HG03432 (cell line): ENCODE measurements around the gene CHRNB4.

Experiments used
- ATAC-seq: cut with Tn5 transposase; IDR thresholded peaks from one replicate; pipeline ENCODE4 v1.9.1; 2021; ENCODE audit warnings: mild to moderate bottlenecking, moderate library complexity; ENCODE audit not compliant: unreplicated experiment

CHRNB4 gene

DNA sequence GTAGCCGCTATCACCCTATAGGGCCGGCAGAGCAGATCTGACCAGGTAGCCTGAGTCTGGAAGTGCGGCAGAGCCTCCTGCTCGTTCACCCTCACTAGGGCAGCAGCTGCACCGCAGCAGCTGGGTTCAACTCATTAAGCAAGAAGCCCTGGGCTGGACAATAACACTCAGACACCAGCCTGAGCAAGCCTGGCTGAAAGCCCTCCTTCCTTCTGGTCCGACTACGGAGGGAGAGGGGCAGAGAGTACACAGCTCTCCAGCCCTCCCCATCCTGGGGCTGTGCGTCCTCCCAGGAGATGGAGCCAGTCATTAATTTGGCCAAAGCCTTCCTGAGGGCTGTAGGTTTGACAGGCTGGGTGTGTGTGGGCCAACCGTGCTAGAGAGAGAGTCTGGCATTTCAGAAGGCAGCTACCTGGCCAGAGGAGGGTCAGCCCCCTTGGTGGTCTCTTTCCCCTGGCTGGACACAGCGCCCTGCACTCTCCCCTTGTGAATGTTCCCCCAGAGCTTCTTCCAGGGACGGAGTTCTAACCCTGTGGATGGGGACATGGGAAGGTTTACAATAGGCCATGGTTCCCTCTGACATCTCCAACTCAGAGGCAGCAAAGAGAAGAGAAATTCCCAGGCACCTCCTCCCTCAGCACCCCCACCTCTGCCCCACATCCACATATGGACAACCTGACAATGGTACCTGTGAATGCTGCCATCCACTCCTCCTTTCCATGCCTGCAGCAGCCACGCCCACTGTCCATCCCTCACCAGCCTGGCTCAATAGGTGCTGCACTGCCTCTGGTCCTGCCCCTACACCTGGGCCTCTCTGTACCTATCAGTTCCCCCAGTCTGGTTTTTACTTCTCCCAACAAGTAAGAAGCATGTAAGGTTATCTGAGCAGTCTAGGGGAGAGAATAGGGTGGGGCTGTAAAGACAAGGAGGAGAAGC, 6.5 kb downstream of the CHRNB4 start:
- ATAC-seq = no peak

DNA sequence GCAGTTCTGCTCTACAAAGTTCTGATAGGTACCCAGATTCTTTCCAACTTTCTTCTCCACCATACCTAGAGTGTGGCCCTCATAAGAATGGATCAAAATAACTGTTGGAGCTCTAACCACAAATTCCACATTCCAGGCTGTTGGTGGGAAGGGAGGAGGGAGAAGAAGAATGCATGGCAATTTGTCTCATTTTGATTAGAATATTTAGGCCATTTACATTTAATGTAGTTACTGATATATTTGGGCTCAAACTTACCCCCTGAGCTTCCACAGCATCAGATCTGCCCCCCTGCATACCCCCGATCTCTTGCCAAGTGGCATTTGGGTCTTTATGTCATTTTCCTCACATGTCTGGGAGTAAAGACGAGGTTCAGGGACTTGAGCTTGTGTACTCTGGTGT, 7.7 kb downstream of the CHRNB4 start:
- ATAC-seq = no peak

DNA sequence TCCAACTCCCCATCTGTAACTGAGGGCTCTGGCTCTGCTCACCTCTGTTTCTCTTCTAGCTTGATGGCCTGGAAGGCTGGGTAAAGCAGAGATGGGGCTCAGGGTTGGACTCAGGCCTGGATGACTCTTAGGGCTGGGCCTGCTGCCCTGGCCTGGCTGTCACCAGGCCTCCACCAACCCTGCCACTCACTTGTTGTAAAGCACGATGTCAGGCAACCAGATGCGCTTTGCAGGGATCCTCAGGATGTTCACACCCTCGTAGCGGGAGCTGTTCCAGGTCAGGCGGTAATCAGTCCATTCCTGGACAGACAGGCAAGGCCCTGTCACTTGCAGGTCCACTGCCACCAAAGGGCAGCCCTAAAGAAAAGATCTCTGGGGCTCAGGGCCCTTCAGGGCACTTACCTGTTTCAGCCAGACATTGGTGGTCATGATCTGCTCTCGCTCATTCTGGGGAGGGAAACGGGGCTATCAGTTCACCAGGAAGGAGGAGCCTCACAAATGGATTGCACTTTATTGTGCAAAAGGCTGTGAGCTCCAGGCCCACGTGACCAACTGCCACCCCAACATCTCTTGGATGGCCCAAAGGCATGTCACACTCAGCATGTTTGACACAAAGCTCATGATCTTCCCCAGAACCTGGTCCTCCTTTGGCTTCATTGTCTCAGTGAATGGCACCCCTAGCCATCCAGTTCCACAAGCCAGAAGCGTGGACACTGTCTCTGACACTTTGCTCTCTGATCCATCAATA, 9.9 kb downstream of the CHRNB4 start:
- no peak for ATAC-seq

DNA sequence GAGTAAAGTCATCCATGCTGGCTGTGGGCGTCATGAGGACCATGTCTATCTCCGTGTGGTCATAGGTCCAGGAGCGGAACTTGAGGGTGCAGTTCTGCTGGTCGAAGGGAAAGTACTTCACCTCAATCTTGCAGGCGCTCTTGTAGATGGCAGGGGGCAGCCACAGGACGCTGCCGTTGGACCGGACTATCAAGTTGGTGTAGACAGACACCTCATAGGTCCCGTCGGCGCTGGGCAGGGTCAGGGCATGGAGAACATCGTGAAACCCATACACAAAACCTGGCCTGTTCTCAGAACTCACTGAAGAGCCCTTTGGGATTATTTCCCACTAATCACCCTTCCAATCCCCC, 11.3 kb downstream of the CHRNB4 start:
- no peak for ATAC-seq

DNA sequence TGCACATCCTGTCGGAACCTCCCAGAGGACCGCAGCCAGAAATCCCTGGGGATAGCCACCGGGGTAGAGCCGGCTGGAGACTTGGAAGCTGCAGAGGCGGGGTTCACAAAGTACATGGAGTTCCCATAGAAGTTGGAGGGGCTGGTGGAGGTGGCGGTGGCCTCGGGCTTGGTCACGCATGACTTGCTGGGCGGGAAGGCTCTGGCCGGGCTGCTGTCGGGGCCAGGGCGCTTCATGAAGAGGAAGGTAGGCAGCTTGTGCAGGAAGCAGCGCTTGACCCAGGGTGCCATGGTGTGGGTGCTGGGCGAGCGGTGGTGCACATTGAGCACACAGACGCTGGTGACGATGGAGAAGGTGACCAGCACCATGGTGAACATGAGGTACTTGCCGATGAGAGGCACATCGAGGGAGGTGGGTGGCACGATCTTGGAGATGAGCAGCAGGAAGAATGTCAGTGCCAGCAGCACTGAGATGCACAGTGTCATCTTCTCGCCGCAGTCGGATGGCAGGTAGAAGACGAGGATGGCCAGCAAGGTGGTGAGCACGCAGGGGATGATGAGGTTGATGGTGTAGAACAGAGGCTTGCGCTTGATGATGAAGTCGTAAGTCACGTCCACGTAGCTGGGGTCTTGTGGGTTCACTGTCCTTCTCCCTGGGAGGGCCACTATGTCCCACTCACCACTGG, 11.8 kb downstream of the CHRNB4 start:
- ATAC-seq = no peak

DNA sequence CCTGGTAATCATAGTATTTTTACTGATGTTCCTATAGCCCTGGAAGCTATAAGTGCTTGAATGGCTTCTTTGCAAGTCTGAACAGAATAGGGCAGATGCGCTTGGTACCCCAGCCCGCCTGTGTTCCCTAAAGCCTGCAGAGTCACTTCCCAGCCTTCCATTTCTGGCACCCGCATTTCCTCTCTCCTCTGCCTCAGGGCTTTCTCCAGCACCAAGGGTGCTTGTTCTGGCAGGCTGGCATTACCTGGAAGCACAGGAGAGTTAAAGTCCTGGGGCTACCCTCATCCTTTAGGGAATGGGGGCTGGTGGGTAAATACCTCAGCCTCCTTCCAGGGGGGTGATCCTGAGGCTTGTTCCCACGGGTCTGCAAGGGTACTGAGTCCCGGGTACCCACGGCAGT, 12.8 kb downstream of the CHRNB4 start:
- ATAC-seq = no peak

DNA sequence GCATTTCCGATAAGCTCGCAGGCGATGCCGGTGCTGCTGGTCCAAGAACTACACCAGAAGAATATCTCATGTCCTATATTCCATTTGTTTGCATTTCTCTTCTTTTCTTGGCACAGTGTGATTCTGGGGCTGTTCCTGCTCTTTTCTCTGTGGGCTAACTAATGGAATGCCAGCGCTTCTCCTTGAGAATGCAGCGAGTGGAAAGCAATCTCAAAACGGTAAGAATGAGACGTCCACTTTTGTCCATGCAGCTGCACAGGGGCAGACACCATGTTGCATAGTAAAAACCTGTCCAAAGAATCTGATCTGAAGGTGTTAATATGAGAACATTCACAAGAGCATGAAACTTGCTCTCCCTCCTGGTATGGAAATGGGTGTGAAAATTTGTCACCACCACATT, 13.7 kb downstream of the CHRNB4 start:
- ATAC-seq = no peak

DNA sequence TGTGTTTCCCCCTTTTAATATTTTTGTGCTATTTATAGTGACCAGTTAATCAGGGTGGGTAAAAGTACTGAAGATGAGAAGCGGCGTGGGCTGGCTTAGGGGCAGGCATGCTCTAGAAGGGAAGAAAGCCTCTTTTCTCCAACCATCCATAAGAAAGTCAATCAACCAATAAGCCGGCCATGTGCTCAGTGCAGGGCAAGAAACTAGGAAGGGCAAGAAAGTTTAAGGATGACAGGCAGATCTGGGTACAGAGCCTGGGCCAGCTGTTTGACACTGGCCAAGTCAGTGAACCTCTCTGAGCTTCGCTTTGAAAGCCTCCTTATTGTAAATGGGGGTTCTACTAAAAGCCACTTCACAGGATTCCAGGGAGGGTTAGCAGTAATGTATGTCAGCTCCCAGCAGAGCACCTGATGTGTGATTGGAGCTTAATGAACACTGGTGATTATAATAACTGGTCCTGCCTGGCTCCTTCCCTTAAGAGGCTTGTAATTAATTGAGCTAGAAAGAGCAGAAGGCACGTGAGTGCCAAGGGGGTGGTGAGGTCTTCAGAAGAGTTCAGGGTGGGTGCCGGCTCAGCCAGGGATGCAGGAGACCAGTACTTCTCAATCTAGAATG, 14.5 kb downstream of the CHRNB4 start:
- ATAC-seq = no peak

DNA sequence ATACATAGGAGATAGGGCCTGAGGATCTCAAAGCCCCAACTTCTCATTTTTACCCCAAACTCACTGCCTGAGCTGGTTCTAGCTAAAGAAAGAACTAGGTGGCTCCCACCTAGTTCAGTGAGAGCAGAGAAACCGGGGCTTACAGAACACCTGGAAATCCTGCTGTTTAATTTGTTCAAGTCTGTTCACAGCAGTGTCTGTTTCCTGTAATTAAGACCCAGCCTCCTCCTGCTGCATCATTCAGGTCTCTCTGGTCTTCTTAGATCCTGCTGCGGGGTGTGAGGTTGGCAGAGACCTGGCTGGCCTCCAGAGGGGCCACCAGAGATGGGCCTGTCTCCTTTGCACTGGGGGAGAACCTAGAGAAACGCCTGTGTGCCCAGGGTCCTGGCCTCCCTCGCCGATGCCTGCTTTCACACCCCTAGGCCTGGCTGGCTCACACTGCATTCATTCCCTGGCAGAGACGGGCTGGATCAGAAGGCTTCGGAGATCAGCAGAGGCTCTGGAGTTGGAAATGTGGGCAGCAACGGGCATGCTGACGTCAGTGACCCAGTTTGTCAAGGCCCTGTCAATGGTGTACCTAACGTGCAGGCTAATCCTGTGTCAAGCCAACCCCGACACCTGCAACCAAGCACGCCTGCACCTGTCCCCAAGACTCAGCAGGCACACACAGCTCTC, 15.3 kb downstream of the CHRNB4 start:
- no peak for ATAC-seq

DNA sequence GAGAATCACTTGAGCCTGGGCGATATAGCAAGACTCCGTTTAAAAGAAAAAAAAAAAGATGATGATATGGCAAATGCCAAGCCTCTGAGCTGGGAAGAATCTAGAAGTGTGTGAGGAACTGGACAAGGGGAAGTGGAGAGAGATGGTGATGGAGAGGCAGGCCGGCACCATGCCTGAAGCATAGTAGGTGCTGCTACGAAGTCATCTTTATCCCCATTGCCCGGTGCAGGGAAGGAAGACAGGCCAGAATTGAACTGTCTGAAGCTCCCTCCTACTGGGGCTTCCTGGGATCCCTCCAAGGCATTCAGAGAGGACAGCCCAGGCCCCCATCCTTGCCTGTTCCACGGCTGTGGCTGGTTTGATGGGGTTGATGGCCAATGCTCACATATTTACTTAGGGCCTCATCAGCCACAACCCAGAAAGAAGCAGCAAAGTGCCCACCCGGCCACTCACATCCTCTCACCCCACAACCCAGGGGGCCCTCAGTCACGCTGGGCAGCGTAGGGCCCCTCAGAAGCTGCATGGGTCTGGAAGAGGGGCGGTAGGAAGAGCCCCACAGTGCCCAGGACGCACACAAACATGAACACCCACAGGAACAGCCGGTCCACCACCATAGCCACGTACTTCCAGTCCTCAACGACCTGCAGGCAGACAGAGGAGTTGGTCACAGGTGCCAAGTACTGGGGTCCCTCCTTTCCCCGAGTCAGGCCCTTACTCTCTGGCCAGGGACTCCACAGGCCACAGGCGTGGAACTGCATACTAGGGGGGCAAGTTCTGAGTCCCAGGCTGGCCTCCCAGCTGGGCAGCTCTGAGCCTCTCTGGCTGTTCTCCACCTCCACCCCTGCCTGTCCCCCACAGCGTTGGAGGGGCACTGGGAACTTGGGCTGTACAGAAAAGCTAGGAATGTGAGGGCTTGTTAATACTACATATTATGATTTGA, 16.1 kb downstream of the CHRNB4 start:
- no peak for ATAC-seq

DNA sequence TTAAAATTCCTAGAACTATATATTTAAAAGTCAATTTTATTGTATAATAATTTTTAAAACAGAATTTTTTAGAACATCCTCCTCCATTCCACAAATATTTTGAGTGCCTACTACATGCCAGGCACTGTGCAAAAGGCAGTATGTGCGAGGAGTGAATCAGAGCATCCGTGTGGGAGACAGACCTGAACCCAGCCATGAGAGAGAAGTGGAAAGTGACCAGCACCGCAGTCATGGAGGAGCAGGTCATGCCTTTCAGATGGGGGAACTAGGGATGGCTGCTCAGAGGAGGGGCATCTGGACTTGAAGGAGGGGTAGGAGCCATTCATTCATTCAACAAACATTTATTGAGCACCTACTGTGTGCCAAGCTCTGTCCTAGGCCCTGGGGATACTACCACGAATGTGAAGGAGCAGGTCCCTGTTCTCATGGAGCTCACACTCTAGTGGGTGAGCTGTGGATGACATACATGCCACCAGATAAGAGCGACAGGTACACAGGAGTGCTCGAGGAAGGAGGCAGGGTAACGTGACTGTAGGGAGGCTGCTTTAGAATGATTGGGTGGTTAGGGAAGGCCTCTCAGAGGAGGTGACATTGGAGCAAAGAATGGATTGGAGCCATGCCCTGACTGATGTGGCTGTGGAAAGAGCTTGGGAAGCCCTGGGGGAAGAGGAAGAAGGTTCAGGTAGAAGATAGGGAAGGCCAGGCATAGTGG, 17.1 kb downstream of the CHRNB4 start:
- ATAC-seq = no peak

DNA sequence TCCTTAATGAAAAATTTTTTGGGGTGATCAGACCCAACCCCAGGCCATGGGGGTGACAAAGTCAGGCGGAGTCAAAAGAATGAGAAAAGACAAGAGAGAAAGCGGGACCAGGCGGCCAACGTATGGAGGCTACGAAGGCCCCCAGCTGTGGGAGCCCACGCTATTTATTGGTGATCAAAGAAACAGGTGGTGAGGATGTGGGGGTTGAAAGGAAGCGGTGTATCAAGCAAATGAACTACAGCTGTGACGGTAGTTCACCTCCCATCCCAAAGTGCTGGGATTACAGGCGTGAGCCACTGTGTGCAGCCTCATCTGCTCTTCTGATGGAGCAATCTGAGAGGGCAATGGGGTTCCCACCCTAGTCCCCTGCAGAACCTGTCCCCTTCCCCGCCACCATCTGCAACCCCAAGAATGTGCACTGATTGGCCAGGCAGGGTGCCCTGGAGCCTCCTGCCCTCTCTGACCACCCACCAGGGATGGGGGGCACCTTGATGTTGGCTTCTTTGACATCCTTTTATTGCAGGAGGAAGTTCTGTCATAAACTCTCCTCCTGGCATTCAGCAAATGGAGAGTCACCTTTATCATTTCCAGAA, 19.1 kb downstream of the CHRNB4 start:
- no peak for ATAC-seq

DNA sequence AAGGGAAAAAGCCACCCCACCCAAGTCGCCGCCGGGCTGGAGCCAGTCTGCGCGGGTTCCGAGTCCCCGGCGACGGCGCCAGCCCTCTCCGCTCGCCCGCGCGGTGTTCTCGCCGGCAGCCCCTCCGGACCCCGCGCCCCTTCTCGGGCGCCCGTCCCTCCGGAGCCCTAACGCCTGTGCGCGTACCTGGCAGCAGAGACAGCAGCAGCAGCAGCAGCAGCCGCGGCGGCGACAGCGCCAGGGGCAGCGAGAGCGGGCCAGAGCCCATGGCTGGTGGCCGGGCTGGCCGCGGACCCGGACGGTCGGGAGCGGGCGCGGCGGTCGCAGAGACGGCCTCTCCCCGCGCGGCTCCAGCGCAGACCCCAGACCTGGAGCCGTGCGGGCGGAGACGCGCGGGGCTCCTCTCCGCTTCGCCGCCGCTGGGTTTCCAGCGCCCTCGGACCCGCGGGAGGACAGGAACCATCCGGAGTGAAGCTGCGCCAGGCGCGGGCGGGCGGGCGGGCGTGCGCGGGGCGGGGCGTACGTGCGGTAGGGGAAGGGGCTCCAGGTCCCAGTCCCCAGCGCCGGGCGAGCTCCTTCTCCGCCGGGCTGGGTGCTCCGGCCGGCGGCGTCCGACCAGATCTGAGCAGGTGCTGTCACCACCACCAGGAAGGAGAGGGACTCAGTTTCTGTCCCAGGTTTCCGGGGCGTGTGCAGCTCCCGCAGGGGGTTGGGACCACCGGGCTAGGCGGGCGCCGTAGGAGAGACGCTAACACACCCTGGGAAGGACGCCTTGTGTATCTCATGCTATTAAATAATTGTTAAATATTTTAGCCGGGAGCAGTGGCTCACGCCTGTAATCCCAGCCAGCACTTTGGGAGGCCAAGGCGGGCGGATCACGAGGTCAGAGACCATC, 20.2 kb downstream of the CHRNB4 start, which contains the start of gene CHRNA3:
TSS of gene CHRNA3 (minus strand) at position 470 of the 895 bp plus-strand sequence. CDS start at position 268, 202 bp downstream.
- no peak for ATAC-seq

DNA sequence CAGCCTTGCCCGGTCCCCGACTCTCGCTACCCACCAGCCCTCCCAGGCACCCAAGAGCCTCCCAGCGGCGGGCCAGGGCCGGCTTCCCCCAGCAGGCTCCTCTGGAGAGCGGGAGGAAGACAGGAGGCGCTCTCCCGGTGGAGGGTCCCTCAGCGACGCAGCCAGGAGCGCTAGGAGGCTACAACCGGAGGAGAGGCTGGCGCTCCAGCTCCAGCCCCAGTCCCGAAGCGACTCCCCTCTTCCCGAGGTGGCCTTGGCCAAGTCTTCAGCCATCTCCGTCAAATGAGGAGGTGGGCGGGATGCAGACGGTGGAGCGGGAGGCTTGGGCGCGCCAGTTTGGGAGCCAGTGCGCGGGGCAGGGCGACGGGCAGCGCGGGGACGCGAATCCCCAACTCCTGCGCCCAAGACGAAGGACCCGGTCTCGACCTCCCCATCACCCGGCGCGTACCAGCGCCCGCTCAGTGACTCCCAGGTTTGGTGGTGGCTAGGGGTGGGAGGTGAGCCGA, 20.9 kb downstream of the CHRNB4 start:
- no peak for ATAC-seq

DNA sequence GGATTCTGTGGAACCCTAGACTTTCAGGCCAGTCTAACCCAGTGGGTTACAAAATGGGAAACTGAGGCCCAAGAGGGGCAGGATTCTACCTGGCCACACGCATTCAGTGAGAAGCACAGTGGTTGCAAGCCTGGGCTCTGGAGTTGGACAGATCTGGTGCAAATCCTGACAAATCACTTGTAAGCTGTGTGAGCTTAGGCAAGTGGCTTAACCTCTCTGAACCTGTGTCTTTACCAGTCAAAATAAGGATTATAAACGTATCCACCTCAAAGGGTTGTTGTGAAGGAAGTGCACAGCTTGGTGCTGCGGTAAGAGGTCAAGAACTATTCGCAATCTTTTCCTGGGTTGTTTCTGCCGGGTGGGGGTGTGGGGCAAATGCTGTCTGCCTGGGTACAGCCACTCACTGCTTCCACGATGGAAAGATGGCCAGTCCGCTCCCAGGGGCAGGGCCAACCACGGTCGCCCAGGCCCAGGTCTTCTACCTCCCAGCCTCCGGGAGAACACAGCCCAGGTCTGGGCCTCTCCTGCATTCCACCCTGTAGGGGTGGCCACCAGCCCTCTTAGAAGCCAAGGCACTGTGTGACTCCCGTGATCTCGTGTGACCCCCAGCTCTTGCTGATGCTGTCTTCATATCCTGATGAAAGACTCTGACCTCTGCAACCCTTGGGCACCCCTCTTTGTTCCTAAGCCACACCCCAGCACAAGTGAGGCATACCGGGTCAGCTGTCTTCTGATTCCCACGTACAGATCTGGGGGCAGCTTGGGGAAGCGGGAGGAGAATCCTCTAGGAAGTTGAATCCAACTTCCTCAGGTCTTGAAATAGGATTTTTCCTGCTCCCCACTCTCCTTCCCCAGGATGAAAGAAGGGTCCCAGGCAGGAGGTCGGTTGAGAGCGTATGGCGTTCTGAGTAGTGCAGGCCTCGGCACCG, 21.7 kb downstream of the CHRNB4 start:
- ATAC-seq = no peak

DNA sequence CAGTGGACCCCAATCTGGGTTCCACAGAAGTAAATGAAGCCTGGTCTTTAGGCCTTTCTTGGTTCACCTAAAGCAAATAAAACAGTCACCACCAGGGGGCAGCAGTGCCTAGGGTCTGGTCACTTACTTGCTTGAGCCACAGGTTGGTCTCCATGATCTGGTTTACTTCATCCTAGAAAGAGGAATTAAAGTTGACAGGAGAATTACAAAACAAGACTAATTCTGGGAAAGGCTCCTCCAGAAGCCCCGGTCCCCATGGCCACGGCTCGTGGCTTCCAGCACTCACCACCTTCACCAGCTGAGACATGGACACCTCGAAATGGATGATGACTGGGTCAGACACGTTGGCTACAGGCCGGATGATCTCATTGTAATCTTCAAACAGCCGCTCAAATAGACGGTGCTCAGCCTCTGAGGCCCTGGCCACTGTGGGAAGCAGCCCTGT, 22.5 kb downstream of the CHRNB4 start:
- ATAC-seq = no peak
